Jurkat, Clone E6-1 (cell line): ENCODE data around the gene F2RL3. TPM values are rescaled to one million over a fixed set of nuclear protein-coding genes. Genes with fewer than 3 reads are reported as not detected.

Experiments
- DNase-seq: peaks from one replicate; pipeline ENCODE4 v3.0.0-alpha.2; 2011; ENCODE audit warnings: low read depth, low spot score
- H3K4me3 ChIP-seq: 2 replicates; pipeline ENCODE4 v1.5.1; 2011; ENCODE audit warnings: mild to moderate bottlenecking, low read length, control low read depth, moderate library complexity
- polyA plus RNA-seq: library from polyadenylated mRNA; unstranded; fragments of >200 nt; gene quantifications from one replicate; pipeline ENCODE4 v1.2.1, GENCODE V29; 2012; ENCODE audit warnings: missing spikeins; ENCODE audit not compliant: insufficient read length, insufficient read depth

The F2RL3 gene
- not detected for polyA plus RNA-seq

DNA sequence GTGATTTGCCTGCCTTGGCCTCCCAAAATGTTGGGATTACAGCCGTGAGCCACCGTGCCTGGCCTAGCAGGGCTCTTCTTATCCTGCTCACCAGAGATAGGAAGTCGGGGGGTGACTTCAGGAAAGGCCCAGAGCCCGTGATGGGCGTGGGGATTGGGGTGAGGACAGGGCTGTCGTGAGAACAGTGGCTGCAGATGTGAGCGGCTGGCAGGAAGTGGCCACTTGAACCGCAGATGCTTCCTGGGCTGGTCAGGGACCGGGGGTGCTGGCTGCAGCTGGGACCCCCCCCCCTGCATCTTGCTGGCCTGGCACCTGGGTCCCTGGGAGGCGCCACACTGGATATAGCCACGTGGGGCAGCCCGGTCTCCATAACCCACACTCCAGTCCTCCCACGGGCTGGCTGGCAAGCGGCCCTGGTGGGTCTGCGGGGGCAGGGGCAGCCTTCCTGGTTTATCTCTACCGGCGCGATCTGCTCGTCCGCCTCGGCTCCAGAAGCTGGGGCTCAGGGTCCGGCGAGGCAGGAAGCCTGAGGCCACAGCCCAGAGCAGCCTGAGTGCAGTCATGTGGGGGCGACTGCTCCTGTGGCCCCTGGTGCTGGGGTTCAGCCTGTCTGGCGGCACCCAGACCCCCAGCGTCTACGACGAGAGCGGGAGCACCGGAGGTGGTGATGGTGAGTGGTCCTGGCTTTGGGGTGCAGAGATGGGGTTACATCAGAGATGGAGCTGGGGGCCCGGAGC lies at the start of gene F2RL3:
Gene F2RL3 (plus strand): TSS at position 371 of the 737 bp plus-strand sequence. CDS start 191 bp downstream, at position 562.
- peak; percentile 12 for DNase-seq
- H3K4me3 ChIP-seq, result no peak within 1 kb of the TSS

GRCh38 chr19:16841391-16841926 lies 47.3 kb upstream of the F2RL3 start:
- no peak for DNase-seq
- H3K4me3 ChIP-seq, result no peak overlapping the region

DNA sequence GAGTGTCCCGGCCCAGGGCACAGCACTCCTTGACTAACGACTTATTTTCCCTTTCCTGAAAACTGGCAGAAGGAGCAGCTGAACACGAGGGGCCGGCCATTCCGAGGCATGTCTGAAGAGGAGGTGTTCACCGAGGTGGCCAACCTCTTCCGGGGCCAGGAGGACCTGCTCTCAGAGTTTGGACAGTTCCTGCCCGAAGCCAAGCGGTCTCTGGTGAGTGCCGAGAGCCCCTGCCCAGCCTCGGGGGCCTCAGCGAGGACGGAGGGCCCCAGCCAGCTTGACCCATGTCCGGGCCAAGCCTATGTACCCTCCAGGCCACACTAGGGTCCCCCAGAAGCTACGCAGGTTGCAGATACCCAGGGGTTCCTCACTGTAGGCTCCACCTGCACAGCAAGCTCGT lies 41.9 kb upstream of the F2RL3 start:
- H3K4me3 ChIP-seq, result no peak overlapping the region
- no peak for DNase-seq

DNA sequence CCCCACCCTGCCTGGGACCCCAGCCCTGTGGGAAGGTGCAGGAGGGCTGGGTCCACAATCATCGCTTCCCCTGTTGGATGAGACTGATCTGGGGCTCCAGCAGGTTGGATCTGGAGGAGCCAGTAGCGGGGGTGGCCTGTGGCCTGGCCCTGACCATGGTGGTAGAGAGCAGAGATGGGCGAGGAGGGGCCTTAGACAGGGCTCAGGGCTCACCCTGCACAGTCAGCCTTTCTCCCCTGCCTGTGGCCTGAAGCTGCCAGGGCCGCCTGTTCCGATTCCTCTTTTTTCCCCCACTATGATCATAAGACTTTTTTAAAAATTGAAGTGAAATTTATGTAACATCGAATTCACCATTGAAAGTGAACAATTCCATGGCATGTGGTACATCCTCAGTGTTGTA lies 41.4 kb upstream of the F2RL3 start:
- DNase-seq, result no peak
- H3K4me3 ChIP-seq, result no peak overlapping the region

DNA sequence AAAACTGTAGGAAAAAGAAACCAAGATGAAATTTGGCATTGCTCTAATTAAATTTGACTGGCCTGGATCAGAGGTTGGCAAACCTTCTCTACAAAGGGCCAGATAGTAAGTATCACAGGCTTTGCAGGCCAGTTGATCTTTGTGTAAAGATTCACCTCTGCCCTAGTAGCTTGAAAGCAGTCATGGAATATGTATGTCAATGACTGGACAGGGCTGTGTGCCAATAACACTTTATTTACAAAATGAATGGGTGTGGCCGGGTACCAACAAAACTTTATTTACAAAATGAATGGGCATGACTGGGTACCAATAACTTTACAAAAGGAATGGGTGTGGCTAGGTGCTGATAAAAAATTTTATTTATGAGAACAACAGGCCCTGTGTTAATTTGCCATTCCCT lies 39.6 kb upstream of the F2RL3 start:
- no peak overlapping the region for H3K4me3 ChIP-seq
- DNase-seq, result no peak

- no peak for DNase-seq
These were observed 38.7 kb upstream of the F2RL3 start for GRCh38 chr19:16850133-16850532.

DNA sequence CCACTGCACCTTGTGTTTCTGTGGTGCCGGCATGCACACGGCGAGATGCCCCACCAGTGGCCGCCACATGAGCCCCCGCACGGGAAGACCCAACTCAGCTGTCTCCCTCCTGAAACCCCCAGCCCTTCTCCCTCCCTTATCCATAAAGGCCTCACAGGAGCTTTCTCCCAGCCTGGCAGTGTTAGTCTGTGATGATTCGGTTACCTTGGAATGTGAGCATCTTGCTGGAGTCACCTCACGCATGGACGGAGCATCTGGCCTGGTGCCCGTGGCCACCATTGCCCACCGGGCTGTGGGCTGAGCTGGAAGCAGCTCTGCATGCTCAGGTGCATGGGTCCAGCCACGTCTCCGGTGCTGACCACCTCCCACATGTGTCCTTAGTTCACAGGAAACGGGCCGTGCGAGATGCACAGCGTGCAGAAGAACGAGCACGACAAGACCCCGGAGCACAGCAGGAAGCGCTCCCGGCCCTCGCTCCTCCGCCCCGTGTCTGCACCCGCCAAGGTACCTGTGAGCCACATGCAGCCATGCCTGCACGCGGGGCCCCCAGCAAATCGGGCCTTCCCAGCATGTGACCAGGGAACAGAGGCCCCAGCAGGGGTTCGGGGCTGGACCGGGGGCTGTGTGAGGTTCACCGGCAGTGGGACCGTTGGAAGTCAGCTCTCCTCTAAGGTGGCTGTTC lies 37.6 kb upstream of the F2RL3 start:
- H3K4me3 ChIP-seq, result no peak overlapping the region
- no peak for DNase-seq

More at GRCh38 chr19:16850133-16850532, 38.7 kb upstream of the F2RL3 start:
- no peak overlapping the region for H3K4me3 ChIP-seq

DNA sequence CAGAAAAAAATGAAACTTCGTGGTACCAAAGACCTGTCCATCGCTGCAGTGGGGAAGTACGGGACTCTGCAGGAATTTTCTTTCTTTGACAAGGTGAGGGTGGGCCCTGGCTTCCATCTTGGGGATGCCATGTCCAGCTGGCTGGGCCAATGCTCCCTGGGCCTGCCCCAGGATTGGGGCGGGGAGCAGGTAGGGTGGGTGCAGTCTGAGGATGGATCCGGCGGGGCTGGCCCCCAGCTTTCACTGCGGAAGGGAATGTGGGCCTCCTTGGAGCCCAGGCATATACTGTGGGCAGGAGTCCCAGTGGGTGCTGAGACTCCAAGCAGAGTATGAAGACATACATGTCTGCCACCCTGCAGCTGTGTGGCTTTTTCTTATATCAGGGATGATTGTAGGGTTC lies 35.7 kb upstream of the F2RL3 start:
- no peak for DNase-seq
- H3K4me3 ChIP-seq, result no peak overlapping the region

DNA sequence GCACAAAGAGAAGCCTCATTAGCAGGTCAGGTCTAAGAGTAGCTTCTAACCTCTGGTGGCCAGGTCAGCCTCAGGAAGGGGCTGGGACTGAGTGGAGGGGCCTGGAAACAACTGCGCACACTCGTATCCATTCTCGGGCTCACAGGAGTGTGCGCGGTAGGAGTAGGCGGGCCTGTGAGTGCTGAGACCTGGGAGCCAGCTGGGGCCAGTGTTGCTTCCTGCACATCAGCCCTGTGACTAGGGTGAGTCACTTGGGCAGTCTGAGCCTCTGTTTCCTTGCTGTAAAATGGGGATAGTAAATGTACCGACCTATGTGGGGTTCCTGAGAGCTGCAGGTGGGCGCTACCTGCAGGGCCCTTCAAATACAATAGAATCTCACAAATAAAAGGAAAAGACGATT lies 32.7 kb upstream of the F2RL3 start:
- DNase-seq, result no peak
- H3K4me3 ChIP-seq, result no peak overlapping the region

DNA sequence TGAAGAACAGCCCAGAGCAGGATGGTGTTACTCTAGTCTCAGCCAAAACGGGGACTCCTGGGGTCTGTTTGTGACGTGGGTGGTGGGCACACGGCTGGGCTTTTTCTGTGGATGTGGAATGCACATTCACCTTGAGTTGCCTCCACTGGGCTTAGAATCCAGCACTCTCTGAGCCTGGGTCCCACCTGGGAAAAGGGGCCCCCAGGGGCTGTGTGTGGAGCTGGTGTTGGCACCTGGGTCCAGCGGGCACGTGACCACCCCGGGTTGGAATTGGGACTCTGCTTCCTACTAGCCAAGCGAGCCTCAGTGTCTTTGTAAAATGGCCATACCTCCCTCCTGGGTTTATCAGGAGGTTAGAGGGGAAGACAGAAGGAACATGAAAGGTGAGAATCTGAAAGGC lies 29.2 kb upstream of the F2RL3 start:
- DNase-seq, result no peak
- no peak overlapping the region for H3K4me3 ChIP-seq

DNA sequence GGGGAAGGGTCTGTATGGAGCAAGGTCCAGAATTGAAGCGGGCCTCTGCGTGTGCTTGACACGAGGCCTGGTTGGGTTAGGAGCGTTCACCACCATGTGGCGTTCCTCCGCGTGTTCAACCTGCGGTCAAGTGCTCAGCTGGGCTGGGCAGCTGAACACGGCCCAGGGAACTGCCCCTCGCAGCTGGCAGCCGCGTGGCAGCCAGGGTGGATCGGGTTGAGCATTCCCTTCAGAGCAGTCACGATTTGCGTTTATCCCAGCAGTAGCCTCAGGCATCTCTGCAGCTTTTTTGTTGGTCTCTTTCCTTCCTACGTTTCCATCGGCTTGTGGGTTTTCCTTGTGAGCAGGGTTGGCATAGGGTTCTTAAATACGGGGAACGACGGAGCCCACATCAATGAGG lies 28.7 kb upstream of the F2RL3 start:
- no peak for DNase-seq
- H3K4me3 ChIP-seq, result no peak overlapping the region

DNA sequence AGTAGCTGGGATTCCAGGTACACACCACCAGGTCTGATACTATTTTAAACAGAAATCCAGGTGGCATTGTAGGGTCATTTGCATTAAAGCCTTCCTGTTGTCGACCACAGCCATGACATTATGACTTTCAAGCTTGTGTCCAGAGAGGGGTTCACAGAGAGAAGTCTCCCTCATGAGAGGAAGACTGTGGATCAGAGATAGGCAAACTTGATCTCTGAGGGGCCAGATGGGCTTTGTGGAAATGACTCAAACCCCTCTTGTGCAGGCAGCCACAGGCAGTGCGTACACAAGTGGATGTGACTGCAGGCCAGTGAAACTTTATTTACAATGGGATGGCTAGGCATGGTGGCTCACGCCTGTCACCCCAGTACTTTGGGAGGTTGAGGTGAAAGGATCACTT lies 27.8 kb upstream of the F2RL3 start:
- DNase-seq, result no peak
- H3K4me3 ChIP-seq, result no peak overlapping the region

- no peak for DNase-seq
These were observed 27.0 kb upstream of the F2RL3 start for GRCh38 chr19:16861834-16862233.

DNA sequence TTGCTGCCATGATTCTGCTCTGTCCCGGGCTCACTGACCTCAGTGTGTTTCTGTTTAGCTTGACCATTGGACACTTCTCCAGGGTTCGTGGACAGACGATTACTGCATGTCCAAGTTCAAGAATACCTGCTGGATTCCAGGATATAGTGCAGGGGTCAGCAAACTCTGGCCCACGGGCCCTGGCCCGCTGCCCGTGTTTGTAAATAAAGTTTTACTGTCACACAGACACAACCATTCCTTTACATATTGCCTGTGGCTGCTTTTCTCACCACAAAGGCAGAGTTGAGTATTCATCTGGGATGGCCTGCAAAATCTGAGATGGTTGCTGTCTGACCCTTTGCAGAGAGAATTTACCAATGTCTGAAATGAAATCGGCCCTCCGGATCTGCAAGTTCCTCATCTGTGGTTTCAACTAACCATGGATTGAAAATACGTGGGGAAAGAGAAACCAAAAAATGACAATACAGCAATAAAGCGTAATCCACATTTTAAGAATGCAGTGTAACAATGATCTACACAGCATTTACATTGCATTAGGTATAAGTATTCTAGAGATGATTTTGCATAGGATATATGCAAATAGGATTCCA lies 25.9 kb upstream of the F2RL3 start:
- no peak for DNase-seq
- H3K4me3 ChIP-seq, result no peak overlapping the region

More at GRCh38 chr19:16861834-16862233, 27.0 kb upstream of the F2RL3 start:
- H3K4me3 ChIP-seq, result no peak overlapping the region

GRCh38 chr19:16867211-16867610 lies 21.6 kb upstream of the F2RL3 start:
- no peak overlapping the region for H3K4me3 ChIP-seq
- DNase-seq, result no peak

GRCh38 chr19:16868423-16869130 lies 20.2 kb upstream of the F2RL3 start:
- DNase-seq, result no peak
- H3K4me3 ChIP-seq, result no peak overlapping the region

GRCh38 chr19:16869331-16869972 lies 19.3 kb upstream of the F2RL3 start:
- no peak for DNase-seq

DNA sequence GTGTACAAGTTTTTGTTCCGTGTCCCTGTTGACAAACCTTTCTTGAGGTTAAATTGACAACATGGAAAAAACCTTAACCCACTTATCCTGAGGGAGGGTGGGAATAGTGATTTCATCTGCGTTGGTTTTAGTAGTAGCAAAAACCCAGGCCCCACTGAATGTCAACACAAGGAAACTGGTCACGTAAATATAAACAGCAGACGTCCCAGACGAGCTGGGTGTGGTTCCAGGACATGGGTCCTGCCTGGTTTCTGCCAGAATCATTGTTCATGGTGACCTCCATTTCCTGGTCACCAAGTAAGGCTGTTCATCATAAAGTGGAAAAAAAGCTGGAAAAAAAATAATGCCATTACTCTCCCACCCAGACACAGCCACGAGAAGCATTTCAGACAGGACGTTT lies 16.9 kb upstream of the F2RL3 start:
- no peak overlapping the region for H3K4me3 ChIP-seq
- no peak for DNase-seq

More at GRCh38 chr19:16869331-16869972, 19.3 kb upstream of the F2RL3 start:
- no peak overlapping the region for H3K4me3 ChIP-seq

DNA sequence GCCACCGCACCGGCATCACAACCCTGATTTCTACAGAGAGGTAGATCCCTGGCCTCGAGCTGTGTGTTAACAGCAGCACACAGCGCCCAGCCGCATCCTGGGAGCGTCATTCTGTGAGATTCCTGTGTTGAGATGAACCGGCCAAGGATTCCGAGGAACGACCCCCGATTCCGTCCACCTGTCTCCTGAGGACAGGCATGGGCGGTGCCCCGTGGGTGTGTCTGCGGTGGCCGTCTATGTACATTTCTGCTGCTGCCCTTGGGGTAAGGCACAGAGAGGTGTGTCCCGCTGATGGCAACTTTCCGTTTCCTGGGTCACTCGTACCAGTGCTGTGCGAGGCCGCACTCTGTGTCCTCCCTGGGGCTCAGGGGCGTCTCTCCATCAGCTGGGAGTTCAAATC lies 16.1 kb upstream of the F2RL3 start:
- H3K4me3 ChIP-seq, result no peak overlapping the region
- no peak for DNase-seq
